ENCODE results near the gene GRM4. TPM values are rescaled to one million over a fixed set of nuclear protein-coding genes. Genes with fewer than 3 reads are reported as not detected.
A peak's percentile ranks its signal among the peaks of the same experiment; 100 is the strongest.

The GRM4 gene
- total and polyA plus RNA-seq, 9 of the 15 experiments (the other 6 are each of a cell fraction or from before 2014, with no cell fraction given) = 0.18 TPM; not detected in 8

GRCh38 chr6:34055223-34055933 is 90.5 kb downstream of the GRM4 start (continued):
- TF ChIP-seq ZC3H11A (IDR thresholded peaks at IDR 0.05; ENCODE audit: low read depth, low read length) (no peak), PTBP1 (IDR thresholded peaks at IDR 0.05; ENCODE audit: low read depth, low read length) (no peak), CHD7 (IDR thresholded peaks at IDR 0.05; ENCODE audit: low read depth, low read length) (no peak), HNRNPLL (IDR thresholded peaks at IDR 0.05; ENCODE audit: low read depth, low read length, poor library complexity, severe bottlenecking) (no peak), HINFP (tag; conservative IDR thresholded peaks at IDR 0.05; ENCODE audit: low read depth) (no peak), GATAD2B (IDR thresholded peaks at IDR 0.05; ENCODE audit: borderline replicate concordance) (no peak), CHD4 (IDR thresholded peaks at IDR 0.05; ENCODE audit: insufficient read depth, insufficient replicate concordance, low read depth, low read length, poor library complexity, severe bottlenecking) (peak; percentile 54), GTF2A2 (tag; IDR thresholded peaks at IDR 0.05) (no peak), POLR3G (IDR thresholded peaks at IDR 0.05; ENCODE audit: extremely low read depth, insufficient read length, insufficient replicate concordance) (no peak), HLTF (IDR thresholded peaks at IDR 0.05) (no peak), CXXC5 (CRISPR knock-in tag; IDR thresholded peaks at IDR 0.05) (no peak), TEAD4 (IDR thresholded peaks at IDR 0.05; ENCODE audit: low read length) (no peak), TEAD4 (CRISPR knock-in tag; IDR thresholded peaks at IDR 0.05; ENCODE audit: borderline replicate concordance) (0 out of 2 replicates have a peak, but pooled peaks have one; percentile 27), HDAC1 (IDR thresholded peaks at IDR 0.05) (peak in 1 of 2 experiments; percentile 27; a peak in 1 of 4 replicates), ZKSCAN8 (CRISPR knock-in tag; IDR thresholded peaks at IDR 0.05) (no peak), SAFB (IDR thresholded peaks at IDR 0.05; ENCODE audit: borderline replicate concordance, low read depth, low read length) (no peak)
